HG02642 (cell line): ENCODE data around the gene HEATR5A.
"Not testable (repeated sequence)": the region's sequence is repeated elsewhere in the genome, so short reads cannot be mapped to it uniquely, and the experiment has no call there.

Source experiments
- ATAC-seq: cut with Tn5 transposase; IDR thresholded peaks from one replicate; pipeline ENCODE4 v1.9.1; 2021; ENCODE audit warnings: mild to moderate bottlenecking; ENCODE audit not compliant: unreplicated experiment, poor library complexity

The HEATR5A gene

GRCh38 chr14:31337331-31337730 is 83.0 kb downstream of the HEATR5A start:
- ATAC-seq: no peak

GRCh38 chr14:31336646-31337045 is 83.7 kb downstream of the HEATR5A start:
- ATAC-seq: no peak

GRCh38 chr14:31331395-31331794 is 89.0 kb downstream of the HEATR5A start:
- ATAC-seq: not testable (repeated sequence)

GRCh38 chr14:31329876-31330521 is 90.4 kb downstream of the HEATR5A start:
- ATAC-seq: not testable (repeated sequence)

- no peak for ATAC-seq
Measured at GRCh38 chr14:31326111-31326510, 94.2 kb downstream of the HEATR5A start.

- ATAC-seq: no peak
Measured at GRCh38 chr14:31323419-31323818, 96.9 kb downstream of the HEATR5A start.

- ATAC-seq: no peak
Measured at GRCh38 chr14:31320922-31321766, 99.2 kb downstream of the HEATR5A start.

- no peak for ATAC-seq
Measured at GRCh38 chr14:31320216-31320615, 100.1 kb downstream of the HEATR5A start.

GRCh38 chr14:31319701-31320100 is 100.6 kb downstream of the HEATR5A start:
- no peak for ATAC-seq

- ATAC-seq: no peak
Measured at GRCh38 chr14:31312934-31313333, 107.4 kb downstream of the HEATR5A start.

GRCh38 chr14:31312370-31312769 is 108.0 kb downstream of the HEATR5A start:
- ATAC-seq: not testable (repeated sequence)

- ATAC-seq: no peak
Measured at GRCh38 chr14:31307618-31308017, 112.7 kb downstream of the HEATR5A start.

GRCh38 chr14:31307198-31307597 is 113.2 kb downstream of the HEATR5A start:
- no peak for ATAC-seq

GRCh38 chr14:31303654-31304053 is 116.7 kb downstream of the HEATR5A start:
- ATAC-seq: no peak

GRCh38 chr14:31300883-31301282 is 119.5 kb downstream of the HEATR5A start:
- no peak for ATAC-seq

- ATAC-seq: no peak
Measured at GRCh38 chr14:31300296-31300695, 120.1 kb downstream of the HEATR5A start.

- peak; percentile 73 for ATAC-seq
Measured at GRCh38 chr14:31297701-31298344, 122.5 kb downstream of the HEATR5A start.

GRCh38 chr14:31297112-31297511 is 123.2 kb downstream of the HEATR5A start:
- ATAC-seq: no peak

- ATAC-seq: no peak
Measured at GRCh38 chr14:31294746-31295405, 125.5 kb downstream of the HEATR5A start.

GRCh38 chr14:31292937-31293616 is 127.3 kb downstream of the HEATR5A start:
- no peak for ATAC-seq
